Measurements from ENCODE around the gene PSKH1.
"Not testable (repeated sequence)": the region's sequence is repeated elsewhere in the genome, so short reads cannot be mapped to it uniquely, and the experiment has no call there.

PSKH1 gene

GRCh38 chr16:67858500-67858899, 34.6 kb upstream of the PSKH1 start:
- TF ChIP-seq CTCF (conservative IDR thresholded peaks at IDR 0.05; ENCODE audit: low read length) = no peak
- no peak overlapping the region for H3K4me3 ChIP-seq (ENCODE audit: low read length)
- DNase-seq (ENCODE audit: low read depth) = no peak

GRCh38 chr16:67860589-67861398, 32.3 kb upstream of the PSKH1 start:
- H3K4me3 ChIP-seq (ENCODE audit: low read length) = no peak overlapping the region
- peak; percentile 66 for DNase-seq (ENCODE audit: low read depth)
- TF ChIP-seq CTCF (conservative IDR thresholded peaks at IDR 0.05; ENCODE audit: low read length) = no peak

- no peak overlapping the region for H3K4me3 ChIP-seq (ENCODE audit: low read length)
- no peak for TF ChIP-seq CTCF (conservative IDR thresholded peaks at IDR 0.05; ENCODE audit: low read length)
- no peak for DNase-seq (ENCODE audit: low read depth)
Measured at GRCh38 chr16:67861877-67862276, 31.2 kb upstream of the PSKH1 start.

- no peak for TF ChIP-seq CTCF (conservative IDR thresholded peaks at IDR 0.05; ENCODE audit: low read length)
- H3K4me3 ChIP-seq (ENCODE audit: low read length) = no peak overlapping the region
- DNase-seq (ENCODE audit: low read depth) = peak; percentile 50
Measured at GRCh38 chr16:67862623-67863583, 30.2 kb upstream of the PSKH1 start.

- not testable (repeated sequence) for H3K4me3 ChIP-seq (ENCODE audit: low read length)
Measured at GRCh38 chr16:67864044-67864443, 29.0 kb upstream of the PSKH1 start.

GRCh38 chr16:67864594-67864993, 28.5 kb upstream of the PSKH1 start:
- TF ChIP-seq CTCF (conservative IDR thresholded peaks at IDR 0.05; ENCODE audit: low read length) = no peak
- H3K4me3 ChIP-seq (ENCODE audit: low read length) = no peak overlapping the region
- DNase-seq (ENCODE audit: low read depth) = no peak

More at GRCh38 chr16:67864044-67864443, 29.0 kb upstream of the PSKH1 start:
- not testable (repeated sequence) for DNase-seq (ENCODE audit: low read depth)

GRCh38 chr16:67865318-67865717, 27.7 kb upstream of the PSKH1 start:
- peak; percentile 50 for TF ChIP-seq CTCF (conservative IDR thresholded peaks at IDR 0.05; ENCODE audit: low read length)
- H3K4me3 ChIP-seq (ENCODE audit: low read length) = no peak overlapping the region
- peak; percentile 40 for DNase-seq (ENCODE audit: low read depth)

All from AG10803 (cell line).